K562 (cell line): ENCODE measurements around the gene TBC1D5. TPM values are rescaled to one million over a fixed set of nuclear protein-coding genes. Genes with fewer than 3 reads are reported as not detected.

Source experiments
- ATAC-seq: fragments of 200-7000 bp; cut with Tn5 transposase; 3 replicates; pipeline ENCODE4 v1.9.1; 2020; ENCODE audit warnings: moderate library complexity
- BruUV-seq: library from RNA; stranded (reverse); fragments of 400-500 nt; replicated peaks from 2 replicates; lab custom pipeline; 2021; lab: Mats Ljungman, UMichigan
- CTCF ChIA-PET: fragments of 300-600 bp; formaldehyde crosslinking; extraction: SDS; loops from one replicate; lab custom pipeline; 2021; ENCODE audit warnings: low intra/inter-chr PET ratio; lab: Yijun Ruan, JAX
- POLR2A ChIA-PET: fragments of 300-600, 350-650 bp; sonication (Branson Sonifier 250); formaldehyde crosslinking; extraction: SDS; loops from one replicate; lab custom pipeline; 2021; ENCODE audit warnings: antibody characterized with exemption, inconsistent platforms; lab: Yijun Ruan, JAX
- DNase-seq, 4 experiments: peaks; one replicate each; pipeline versions ENCODE4 v3.0.0 to v3.0.0-alpha.2; 2011 to 2018; ENCODE audit warnings: low spot score in 3 of 4, mixed read lengths in 3 of 4; ENCODE audit errors: extremely low read depth in 1 of 4
- FAIRE-seq: peaks from 2 replicates; lab custom pipeline; 2011; peaks lifted over from hg19 to GRCh38; lab: Jason Lieb, UNC
- H2AFZ ChIP-seq: 2 replicates; pipeline ENCODE4 v1.6.0; 2011; ENCODE audit warnings: low read depth, low read length, control low read depth, inconsistent platforms
- H3K27ac ChIP-seq: fragments of 200-600 bp; 3 replicates; pipeline ENCODE4 v1.8.0; 2011; ENCODE audit warnings: low read depth, mild to moderate bottlenecking, control low read depth, inconsistent platforms, low read length, moderate library complexity, mixed read lengths; ENCODE audit errors: extremely low read depth
- H3K27me3 ChIP-seq, 2 experiments: fragments of 300-600 bp in 1 of 2; 2 replicates in 1 of 2; 3 replicates in 1 of 2; pipeline versions ENCODE4 v1.6.0 to v1.8.0; 2011; ENCODE audit warnings: inconsistent platforms in 2 of 2, low read length in 2 of 2, mild to moderate bottlenecking in 1 of 2, mixed read lengths in 1 of 2, moderate library complexity in 1 of 2; ENCODE audit not compliant: control insufficient read depth in 2 of 2, insufficient read depth in 2 of 2
- H3K36me3 ChIP-seq: fragments of 300-600 bp; 3 replicates; pipeline ENCODE4 v1.8.0; 2011; ENCODE audit warnings: mild to moderate bottlenecking, low read length, inconsistent platforms; ENCODE audit not compliant: control insufficient read depth, insufficient read depth
- H3K4me1 ChIP-seq, 2 experiments: fragments of 200-600 bp in 1 of 2; replicated peaks in 1 of 2; 2 replicates in 1 of 2; 3 replicates in 1 of 2; pipeline versions ENCODE4 v1.5.1 to v1.8.0; 2011; ENCODE audit warnings: inconsistent platforms in 2 of 2, low read length in 2 of 2, mild to moderate bottlenecking in 1 of 2, mixed read lengths in 1 of 2, moderate library complexity in 1 of 2; ENCODE audit not compliant: control insufficient read depth in 2 of 2, insufficient read depth in 2 of 2
- H3K4me2 ChIP-seq: 2 replicates; pipeline ENCODE4 v1.6.1; 2011; ENCODE audit warnings: low read length, control low read depth, inconsistent platforms, mixed read lengths; ENCODE audit not compliant: insufficient read depth
- H3K4me3 ChIP-seq: fragments of 200-600 bp; sonication (generic), shearing (Covaris generic); 2 replicates; pipeline ENCODE4 v1.5.1; 2016; ENCODE audit warnings: control low read depth, inconsistent platforms
- H3K79me2 ChIP-seq: fragments of 200-600 bp; 3 replicates; pipeline ENCODE4 v1.8.0; 2011; ENCODE audit warnings: low read length, inconsistent platforms; ENCODE audit not compliant: control insufficient read depth, insufficient read depth
- H3K9ac ChIP-seq, 2 experiments: 2 replicates each; pipeline versions ENCODE4 v1.6.0 to v1.6.1; 2011; ENCODE audit warnings: low read depth in 2 of 2, low read length in 2 of 2, control low read depth in 1 of 2, inconsistent platforms in 1 of 2, mild to moderate bottlenecking in 1 of 2, mixed read lengths in 1 of 2; ENCODE audit not compliant: insufficient read depth in 1 of 2
- H3K9me1 ChIP-seq: one replicate; pipeline ENCODE4 v1.6.0; 2011; ENCODE audit warnings: inconsistent platforms, mild to moderate bottlenecking, low read length, moderate library complexity; ENCODE audit not compliant: control insufficient read depth, insufficient read depth
- H3K9me3 ChIP-seq: replicated peaks from 2 replicates; pipeline ENCODE4 v1.5.1; 2011; ENCODE audit warnings: low read depth, low read length, inconsistent platforms; ENCODE audit not compliant: control insufficient read depth, insufficient read depth
- H4K20me1 ChIP-seq: replicated peaks from 2 replicates; pipeline ENCODE4 v1.6.1; 2011; ENCODE audit warnings: low read length, inconsistent platforms, mixed read lengths; ENCODE audit not compliant: control insufficient read depth, insufficient read depth
- CUX1 ChIP-seq: fragments of 200-800 bp; sonication (Bioruptor generic); IDR thresholded peaks from 2 replicates; pipeline ENCODE4 v1.6.1; 2016; ENCODE audit warnings: missing genetic modification characterization, missing compliant biosample characterization
- DMBX1 ChIP-seq: fragments of 250-450 bp; sonication (Bioruptor Pico); IDR thresholded peaks from 2 replicates; pipeline ENCODE4 v1.8.0; 2022; ENCODE audit warnings: inconsistent platforms, mild to moderate bottlenecking, moderate library complexity, borderline replicate concordance
- ELK1 ChIP-seq: sonication (generic); formaldehyde crosslinking; IDR thresholded peaks from 2 replicates; pipeline ENCODE4 v1.8.1; 2022; ENCODE audit warnings: missing genetic modification reagents
- HEY1 ChIP-seq: fragments of 250-450 bp; sonication (Bioruptor Pico); IDR thresholded peaks from 2 replicates; pipeline ENCODE4 v1.5.0; 2020; ENCODE audit warnings: mild to moderate bottlenecking, moderate library complexity, borderline replicate concordance
- MAX ChIP-seq: sonication (generic); formaldehyde crosslinking; IDR thresholded peaks from 2 replicates; pipeline ENCODE4 v1.9.0; 2022; ENCODE audit warnings: mild to moderate bottlenecking, missing genetic modification reagents
- PBX2 ChIP-seq, 2 experiments: IDR thresholded peaks in 1 of 2; conservative IDR thresholded peaks in 1 of 2; 2 replicates each; pipeline ENCODE4 v1.6.1; 2016; ENCODE audit warnings: low read depth in 2 of 2, mild to moderate bottlenecking in 1 of 2, missing compliant biosample characterization in 1 of 2, missing genetic modification characterization in 1 of 2, moderate library complexity in 1 of 2
- THRAP3 ChIP-seq: fragments of 450-650 bp; IDR thresholded peaks from 2 replicates; pipeline ENCODE4 v1.6.1; 2016; ENCODE audit warnings: mild to moderate bottlenecking, inconsistent platforms, borderline replicate concordance
- ZC3H4 ChIP-seq: sonication (generic); formaldehyde crosslinking; IDR thresholded peaks from 2 replicates; pipeline ENCODE4 v1.9.0; 2021; ENCODE audit warnings: missing genetic modification reagents, borderline replicate concordance
- ZNF121 ChIP-seq: sonication (generic); formaldehyde crosslinking; conservative IDR thresholded peaks from 2 replicates; pipeline ENCODE4 v1.8.0; 2022; ENCODE audit warnings: missing genetic modification reagents
- ZNF274 ChIP-seq: IDR thresholded peaks from 2 replicates; pipeline ENCODE4 v1.6.1; 2011; ENCODE audit warnings: low read depth, mild to moderate bottlenecking, low read length, moderate library complexity, borderline replicate concordance
- ZNF436 ChIP-seq: fragments of 250-450, 450-650 bp; sonication (Bioruptor Pico); formaldehyde crosslinking; IDR thresholded peaks from 2 replicates; pipeline ENCODE4 v1.7.0; 2020; ENCODE audit warnings: mild to moderate bottlenecking
- ZNF561 ChIP-seq: fragments of 450-650 bp; formaldehyde crosslinking; conservative IDR thresholded peaks from 2 replicates; pipeline ENCODE4 v1.4.0; 2020; ENCODE audit warnings: mild to moderate bottlenecking, moderate library complexity
- ZNF766 ChIP-seq: fragments of 200-800 bp; sonication (Bioruptor generic); conservative IDR thresholded peaks from 2 replicates; pipeline ENCODE4 v1.6.1; 2016; ENCODE audit warnings: missing genetic modification characterization, missing compliant biosample characterization
- WGBS: fragments of 100-300 bp; shearing (Covaris generic); methylation state at CpG from one replicate; pipeline ENCODE4 v1.1.6; 2016; ENCODE audit warnings: low coverage, mixed read lengths; ENCODE audit not compliant: insufficient coverage; ENCODE audit errors: missing lambda C conversion rate; 5-methylcytosine and 5-hydroxymethylcytosine counted together
- in situ Hi-C: fragments of 300-500 bp; cut with MboI; formaldehyde crosslinking; loops from 4 replicates; pipeline ENCODE4 v1.15.0; 2018; ENCODE audit warnings: inconsistent platforms, mixed read lengths
- intact Hi-C: fragments of 100-400 bp; cut with micrococcal nuclease; formaldehyde crosslinking; loops from 2 replicates; pipeline ENCODE4 v1.14.2; 2022
- polyA plus RNA-seq, 8 experiments: library from polyadenylated mRNA; depleted of rRNA in 4 of 8; stranded (reverse) in 5 of 8; unstranded in 3 of 8; fragments of >200 nt; fragmentation: Nextera tagmentation in 2 of 8; fragmentation: Illumina TruSeq in 1 of 8; extraction: Ambion mirVana in 2 of 8; extraction: Trizol in 1 of 8; gene quantifications; 2 replicates each; pipeline versions ENCODE4 v1.2.1 to v1.2.3, GENCODE V29; 2011 to 2014; ENCODE audit warnings: inconsistent platforms in 1 of 8, missing spikeins in 1 of 8
- total RNA-seq, 7 experiments: library from RNA; depleted of rRNA in 6 of 7; stranded (reverse); fragments of >200 nt in 6 of 7; fragmentation: Illumina TruSeq in 2 of 7; extraction: Trizol in 2 of 7; gene quantifications; 2 replicates each; pipeline versions ENCODE4 v1.2.1 to v1.2.3, GENCODE V29; 2011 to 2021; ENCODE audit warnings: low replicate concordance in 1 of 7

The TBC1D5 gene
- total and polyA plus RNA-seq, 9 of the 15 experiments (the other 6 are each of a cell fraction or from before 2014, with no cell fraction given) = 2.9 to 38.1 (median 25.6) TPM

- no peak for DNase-seq
- no peak for FAIRE-seq
- TF ChIP-seq THRAP3 (no peak), MAX (no peak), HEY1 (no peak), DMBX1 (no peak), ELK1 (no peak), ZNF766 (CRISPR knock-in tag) (no peak), PBX2 (CRISPR knock-in tag; IDR thresholded peaks at IDR 0.05; ENCODE audit: low read depth) (no peak), PBX2 (tag; conservative IDR thresholded peaks at IDR 0.05; ENCODE audit: low read depth) (no peak), ZNF121 (CRISPR knock-in tag) (no peak), ZC3H4 (CRISPR knock-in tag) (no peak), CUX1 (CRISPR knock-in tag) (no peak), ZNF436 (no peak), ZNF274 (no peak), ZNF561 (CRISPR knock-in tag) (no peak)
Observed at GRCh38 chr3:17162116-17162515, 580.3 kb downstream of the TBC1D5 start.

More at GRCh38 chr3:17162116-17162515, 580.3 kb downstream of the TBC1D5 start:
- Histone ChIP-seq H3K27ac (no peak overlapping the region), H3K9ac (no peak overlapping the region), H3K4me1 (no peaks in the 10 kb centered on the region), H3K9me1 (no peaks in the 10 kb centered on the region), H3K9me3 (no peaks in the 10 kb centered on the region), H3K27me3 (no peaks in the 10 kb centered on the region), H3K4me3 (no peak overlapping the region), H4K20me1 (no peaks in the 10 kb centered on the region), H3K4me2 (no peak overlapping the region), H3K36me3 (peaks cover 7% of the 10 kb centered on the region; the same call in 2 of the 3 replicates), H3K79me2 (no peaks in the 10 kb centered on the region), H2AFZ (no peak overlapping the region)
- ChIA-PET CTCF (no interaction called here), POLR2A (no interaction called here)
- no peak for ATAC-seq
- in situ Hi-C loops = no loop called here
- intact Hi-C loops = no loop called here
- no TSS peak for BruUV-seq
- WGBS = 32% methylated on average over 2 of the region's 2 CpGs
